K562 (cell line): ENCODE results near the gene MITF. TPM values are rescaled to one million over a fixed set of nuclear protein-coding genes. Genes with fewer than 3 reads are reported as not detected.

Experiments
- CBX5 ChIP-seq: IDR thresholded peaks from 2 replicates; pipeline ENCODE4 v1.6.1; 2014; ENCODE audit warnings: low read depth, borderline replicate concordance
- CTCF ChIP-seq, 3 experiments: IDR thresholded peaks in 2 of 3; conservative IDR thresholded peaks in 1 of 3; 2 replicates each; pipeline ENCODE4 v1.5.1; 2011 to 2012; ENCODE audit warnings: low read length in 3 of 3, mild to moderate bottlenecking in 3 of 3, control low read depth in 2 of 3, improper control_type of control experiment in 1 of 3, inconsistent platforms in 1 of 3, low read depth in 1 of 3, mixed read lengths in 1 of 3, moderate library complexity in 1 of 3; ENCODE audit not compliant: insufficient read depth in 2 of 3
- HMGN3 ChIP-seq: IDR thresholded peaks from 2 replicates; pipeline ENCODE4 v1.6.1; 2011; ENCODE audit warnings: borderline replicate concordance, low read depth, mild to moderate bottlenecking, mixed read lengths, low read length; ENCODE audit not compliant: insufficient read length; ENCODE audit errors: extremely low read depth
- KDM1A ChIP-seq, 2 experiments: fragments of 450-650 bp; IDR thresholded peaks; 2 replicates each; pipeline ENCODE4 v1.6.1; 2016; ENCODE audit warnings: mild to moderate bottlenecking in 2 of 2
- POLR3A ChIP-seq: IDR thresholded peaks from 2 replicates; pipeline ENCODE4 v1.6.1; 2011; ENCODE audit warnings: borderline replicate concordance, mild to moderate bottlenecking, moderate library complexity; ENCODE audit not compliant: insufficient read length, insufficient read depth; ENCODE audit errors: extremely low read depth
- RBM25 ChIP-seq: fragments of 200-400 bp; formaldehyde crosslinking; IDR thresholded peaks from 2 replicates; pipeline ENCODE4 v1.6.1; 2018; ENCODE audit warnings: low read length, low read depth, moderate library complexity; ENCODE audit not compliant: severe bottlenecking
- RNF2 ChIP-seq: sonication (generic); IDR thresholded peaks from 2 replicates; pipeline ENCODE4 v1.6.1; 2016
- SP2 ChIP-seq: IDR thresholded peaks from 2 replicates; pipeline ENCODE4 v1.6.1; 2011; ENCODE audit warnings: mild to moderate bottlenecking, low read depth, low read length, moderate library complexity; ENCODE audit not compliant: poor library complexity, severe bottlenecking; ENCODE audit errors: extremely low read depth
- SRF ChIP-seq, 2 experiments: fragments of 250-450, 450-650 bp in 1 of 2; sonication (Bioruptor Pico) in 1 of 2; sonication (generic) in 1 of 2; formaldehyde crosslinking; IDR thresholded peaks; 2 replicates each; pipeline versions ENCODE4 v1.5.0 to v1.5.1; 2020 to 2022; ENCODE audit warnings: mild to moderate bottlenecking in 1 of 2, missing genetic modification reagents in 1 of 2
- U2AF2 ChIP-seq: fragments of 200-400 bp; formaldehyde crosslinking; optimal IDR thresholded peaks from 2 replicates; pipeline ENCODE3; 2017; ENCODE audit warnings: low read depth, mild to moderate bottlenecking, low read length
- ZNF212 ChIP-seq: fragments of 450-650 bp; formaldehyde crosslinking; IDR thresholded peaks from 2 replicates; pipeline ENCODE4 v1.4.0; 2020; ENCODE audit warnings: mild to moderate bottlenecking
- ZNF589 ChIP-seq: fragments of 200-800 bp; sonication (Bioruptor generic); IDR thresholded peaks from 2 replicates; pipeline ENCODE4 v1.6.1; 2016; ENCODE audit warnings: low read depth, missing genetic modification characterization, missing compliant biosample characterization
- polyA plus RNA-seq, 8 experiments: library from polyadenylated mRNA; depleted of rRNA in 4 of 8; stranded (reverse) in 5 of 8; unstranded in 3 of 8; fragments of >200 nt; fragmentation: Nextera tagmentation in 2 of 8; fragmentation: Illumina TruSeq in 1 of 8; extraction: Ambion mirVana in 2 of 8; extraction: Trizol in 1 of 8; gene quantifications; 2 replicates each; pipeline versions ENCODE4 v1.2.1 to v1.2.3, GENCODE V29; 2011 to 2014; ENCODE audit warnings: inconsistent platforms in 1 of 8, missing spikeins in 1 of 8
- total RNA-seq, 7 experiments: library from RNA; depleted of rRNA in 6 of 7; stranded (reverse); fragments of >200 nt in 6 of 7; fragmentation: Illumina TruSeq in 2 of 7; extraction: Trizol in 2 of 7; gene quantifications; 2 replicates each; pipeline versions ENCODE4 v1.2.1 to v1.2.3, GENCODE V29; 2011 to 2021; ENCODE audit warnings: low replicate concordance in 1 of 7
- TF ChIP-seq, protein P1 (sequence below): fragments of 450-650 bp; IDR thresholded peaks from 2 replicates; pipeline ENCODE4 v1.6.1; 2018; ENCODE audit not compliant: partially characterized antibody
- TF ChIP-seq, protein P2 (sequence below): fragments of 450-650 bp; IDR thresholded peaks from 2 replicates; pipeline ENCODE4 v1.6.1; 2017; ENCODE audit warnings: mild to moderate bottlenecking, moderate library complexity

Gene MITF
- total and polyA plus RNA-seq, 9 of the 15 experiments (the other 6 are each of a cell fraction or from before 2014, with no cell fraction given), result 5.6 to 14.9 (median 11.1) TPM

- TF ChIP-seq, protein P1, sequence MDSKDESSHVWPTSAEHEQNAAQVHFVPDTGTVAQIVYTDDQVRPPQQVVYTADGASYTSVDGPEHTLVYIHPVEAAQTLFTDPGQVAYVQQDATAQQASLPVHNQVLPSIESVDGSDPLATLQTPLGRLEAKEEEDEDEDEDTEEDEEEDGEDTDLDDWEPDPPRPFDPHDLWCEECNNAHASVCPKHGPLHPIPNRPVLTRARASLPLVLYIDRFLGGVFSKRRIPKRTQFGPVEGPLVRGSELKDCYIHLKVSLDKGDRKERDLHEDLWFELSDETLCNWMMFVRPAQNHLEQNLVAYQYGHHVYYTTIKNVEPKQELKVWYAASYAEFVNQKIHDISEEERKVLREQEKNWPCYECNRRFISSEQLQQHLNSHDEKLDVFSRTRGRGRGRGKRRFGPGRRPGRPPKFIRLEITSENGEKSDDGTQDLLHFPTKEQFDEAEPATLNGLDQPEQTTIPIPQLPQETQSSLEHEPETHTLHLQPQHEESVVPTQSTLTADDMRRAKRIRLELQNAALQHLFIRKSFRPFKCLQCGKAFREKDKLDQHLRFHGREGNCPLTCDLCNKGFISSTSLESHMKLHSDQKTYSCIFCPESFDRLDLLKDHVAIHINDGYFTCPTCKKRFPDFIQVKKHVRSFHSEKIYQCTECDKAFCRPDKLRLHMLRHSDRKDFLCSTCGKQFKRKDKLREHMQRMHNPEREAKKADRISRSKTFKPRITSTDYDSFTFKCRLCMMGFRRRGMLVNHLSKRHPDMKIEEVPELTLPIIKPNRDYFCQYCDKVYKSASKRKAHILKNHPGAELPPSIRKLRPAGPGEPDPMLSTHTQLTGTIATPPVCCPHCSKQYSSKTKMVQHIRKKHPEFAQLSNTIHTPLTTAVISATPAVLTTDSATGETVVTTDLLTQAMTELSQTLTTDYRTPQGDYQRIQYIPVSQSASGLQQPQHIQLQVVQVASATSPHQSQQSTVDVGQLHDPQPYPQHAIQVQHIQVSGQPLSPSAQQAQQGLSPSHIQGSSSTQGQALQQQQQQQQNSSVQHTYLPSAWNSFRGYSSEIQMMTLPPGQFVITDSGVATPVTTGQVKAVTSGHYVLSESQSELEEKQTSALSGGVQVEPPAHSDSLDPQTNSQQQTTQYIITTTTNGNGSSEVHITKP, result no peak
- no peak for TF ChIP-seq SP2
- no peak for TF ChIP-seq U2AF2
- no peak for TF ChIP-seq HMGN3
- no peak for TF ChIP-seq RBM25
- no peak for TF ChIP-seq CTCF (IDR thresholded peaks at IDR 0.05 in 2 of 3, conservative IDR thresholded peaks at IDR 0.05 in 1 of 3; ENCODE audit: insufficient read depth in 2 of 3, low read depth in 1 of 3, low read length in 3 of 3)
- TF ChIP-seq, protein P2, sequence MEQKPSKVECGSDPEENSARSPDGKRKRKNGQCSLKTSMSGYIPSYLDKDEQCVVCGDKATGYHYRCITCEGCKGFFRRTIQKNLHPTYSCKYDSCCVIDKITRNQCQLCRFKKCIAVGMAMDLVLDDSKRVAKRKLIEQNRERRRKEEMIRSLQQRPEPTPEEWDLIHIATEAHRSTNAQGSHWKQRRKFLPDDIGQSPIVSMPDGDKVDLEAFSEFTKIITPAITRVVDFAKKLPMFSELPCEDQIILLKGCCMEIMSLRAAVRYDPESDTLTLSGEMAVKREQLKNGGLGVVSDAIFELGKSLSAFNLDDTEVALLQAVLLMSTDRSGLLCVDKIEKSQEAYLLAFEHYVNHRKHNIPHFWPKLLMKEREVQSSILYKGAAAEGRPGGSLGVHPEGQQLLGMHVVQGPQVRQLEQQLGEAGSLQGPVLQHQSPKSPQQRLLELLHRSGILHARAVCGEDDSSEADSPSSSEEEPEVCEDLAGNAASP, result no peak
- TF ChIP-seq ZNF212, result no peak
- TF ChIP-seq ZNF589 (CRISPR knock-in tag), result no peak
- TF ChIP-seq SRF (CRISPR knock-in tag; IDR thresholded peaks at IDR 0.05), result no peak
- no peak for TF ChIP-seq RNF2
- no peak for TF ChIP-seq CBX5
- TF ChIP-seq POLR3A, result no peak
- TF ChIP-seq KDM1A (IDR thresholded peaks at IDR 0.05), result no peak
These were observed 124.9 kb downstream of the MITF start (continued) for GRCh38 chr3:69864141-69864540.
